ENCODE data around the gene IDH3A. TPM values are rescaled to one million over a fixed set of nuclear protein-coding genes. Genes with fewer than 3 reads are reported as not detected.

Gene IDH3A
- total and polyA plus RNA-seq, 9 of the 15 experiments (the other 6 are each of a cell fraction or from before 2014, with no cell fraction given) = 37.4 to 249 (median 107) TPM

GRCh38 chr15:78177447-78177873, 28.3 kb downstream of the IDH3A start:
- in situ Hi-C loops (cut with MboI) = no loop called here
- H3K4me3 ChIP-seq = no peak overlapping the region
- POLR2A ChIA-PET = no interaction called here
- H3K4me2 ChIP-seq (ENCODE audit: insufficient read depth, low read length) = no peak overlapping the region; the same call in 1 of the 2 replicates
- H3K36me3 ChIP-seq (ENCODE audit: control insufficient read depth, insufficient read depth, low read length) = no peaks in the 10 kb centered on the region
- H3K9me1 ChIP-seq (ENCODE audit: control insufficient read depth, insufficient read depth, low read length) = no peaks in the 10 kb centered on the region
- peak; percentile 84 for ATAC-seq
- H3K9ac ChIP-seq (ENCODE audit: insufficient read depth in 1 of 2, low read depth in 2 of 2, low read length in 2 of 2) = no peak overlapping the region
- no peaks in the 10 kb centered on the region for H3K79me2 ChIP-seq (ENCODE audit: control insufficient read depth, insufficient read depth, low read length)
- under 1% methylated on average over 11 of the region's 12 CpGs for WGBS (ENCODE audit: insufficient coverage, low coverage, missing lambda C conversion rate)
- no peak overlapping the region for H3K27ac ChIP-seq (ENCODE audit: extremely low read depth, low read depth, low read length)
- H3K27me3 ChIP-seq (ENCODE audit: control insufficient read depth in 2 of 2, insufficient read depth in 2 of 2, low read length in 2 of 2) = peaks cover 4 to 11% of the 10 kb centered on the region in 2 experiments; a peak in 3 of 5 replicates
- peak; percentile 61 to 72 (median 67) for DNase-seq (ENCODE audit: extremely low read depth in 1 of 4, low spot score in 3 of 4)
- H3K9me3 ChIP-seq (replicated peaks; ENCODE audit: control insufficient read depth, insufficient read depth, low read depth, low read length) = no peaks in the 10 kb centered on the region
- H2AFZ ChIP-seq (ENCODE audit: low read depth, low read length) = peak overlapping the region; percentile 2; the same call in 1 of the 2 replicates
- FAIRE-seq = peak; percentile 32
- CTCF ChIA-PET (ENCODE audit: low intra/inter-chr PET ratio) = interaction anchor here (1.7 to 2.2 kb wide), 2 partner anchors 18 to 63 kb away, joined by 5 to 17 read pairs; no protein-coding TSS in a partner anchor
- H4K20me1 ChIP-seq (replicated peaks; ENCODE audit: control insufficient read depth, insufficient read depth, low read length) = 0 out of 2 replicates have a peak, but pooled peaks cover 4% of the 10 kb centered on the region
- intact Hi-C loops (cut with micrococcal nuclease) = loop anchor here (1.0 kb wide), 1 partner anchor 64 kb away; no protein-coding TSS in a partner anchor
- no TSS peak for BruUV-seq (replicated peaks)
- peaks cover 3 to 30% of the 10 kb centered on the region in 2 experiments; a peak in 3 of 5 replicates for H3K4me1 ChIP-seq (replicated peaks in 1 of 2; ENCODE audit: control insufficient read depth in 2 of 2, insufficient read depth in 2 of 2, low read length in 2 of 2)
- no peak for TF ChIP-seq NEUROD1 (IDR thresholded peaks at IDR 0.05; ENCODE audit: borderline replicate concordance, low read depth, low read length, partially characterized antibody)
- no peak for TF ChIP-seq ELF4 (CRISPR knock-in tag; IDR thresholded peaks at IDR 0.05)
- TF ChIP-seq ZNF778 (CRISPR knock-in tag; IDR thresholded peaks at IDR 0.05) = no peak
- TF ChIP-seq GTF2F1 (IDR thresholded peaks at IDR 0.05; ENCODE audit: low read depth, low read length) = no peak
- 0 out of 2 replicates have a peak, but pooled peaks have one; percentile 45 for TF ChIP-seq DEAF1 (CRISPR knock-in tag; IDR thresholded peaks at IDR 0.05)
- no peak for TF ChIP-seq E2F1 (CRISPR knock-in tag; IDR thresholded peaks at IDR 0.05)
- peak in 1 of 2 experiments; percentile 16; a peak in 1 of 4 replicates for TF ChIP-seq RCOR1 (IDR thresholded peaks at IDR 0.05; ENCODE audit: borderline replicate concordance in 1 of 2, low read depth in 2 of 2, low read length in 2 of 2)
- no peak for TF ChIP-seq ZNF175 (CRISPR knock-in tag; IDR thresholded peaks at IDR 0.05; ENCODE audit: low read depth)
- peak; percentile 33; the same call in 1 of the 2 replicates for TF ChIP-seq CTBP1 (IDR thresholded peaks at IDR 0.05; ENCODE audit: borderline replicate concordance)
- TF ChIP-seq SMARCE1 (IDR thresholded peaks at IDR 0.05) = no peak
- peak; percentile 66 for TF ChIP-seq CC2D1A (IDR thresholded peaks at IDR 0.05)
- no peak for TF ChIP-seq JUN (IDR thresholded peaks at IDR 0.05; ENCODE audit: borderline replicate concordance, low read depth, low read length)
- TF ChIP-seq JUN (CRISPR knock-in tag; IDR thresholded peaks at IDR 0.05; ENCODE audit: borderline replicate concordance) = no peak
- TF ChIP-seq SAFB2 (IDR thresholded peaks at IDR 0.05; ENCODE audit: borderline replicate concordance, low read depth, low read length, severe bottlenecking) = no peak
- peak; percentile 63 for TF ChIP-seq SMC3 (conservative IDR thresholded peaks at IDR 0.05; ENCODE audit: insufficient read depth, low read depth, low read length)
- 0 out of 2 replicates have a peak, but pooled peaks have one; percentile 27 for TF ChIP-seq JUND (IDR thresholded peaks at IDR 0.05; ENCODE audit: borderline replicate concordance, low read depth, low read length)
- no peak for TF ChIP-seq JUND (tag; IDR thresholded peaks at IDR 0.05; ENCODE audit: borderline replicate concordance, low read depth, low read length)
